Measurements from ENCODE around the gene USP6NL. TPM values are rescaled to one million over a fixed set of nuclear protein-coding genes. Genes with fewer than 3 reads are reported as not detected.
"Not testable (repeated sequence)": the region's sequence is repeated elsewhere in the genome, so short reads cannot be mapped to it uniquely, and the experiment has no call there.

USP6NL gene
- total RNA-seq, 1 donor from 2014 or later, result 11.3 TPM

- DNase-seq (ENCODE audit: low spot score), result no peak
These were observed 90.6 kb downstream of the USP6NL start for GRCh38 chr10:11520892-11521291.

GRCh38 chr10:11517150-11517549 lies 94.3 kb downstream of the USP6NL start:
- no peak for DNase-seq (ENCODE audit: low spot score)

- DNase-seq (ENCODE audit: low spot score), result no peak
These were observed 95.1 kb downstream of the USP6NL start for GRCh38 chr10:11516431-11516746.

GRCh38 chr10:11515596-11516430 lies 95.6 kb downstream of the USP6NL start:
- peak; percentile 71 for DNase-seq (ENCODE audit: low spot score)

- DNase-seq (ENCODE audit: low spot score), result no peak
These were observed 97.7 kb downstream of the USP6NL start for GRCh38 chr10:11513727-11514126.

- no peak for DNase-seq (ENCODE audit: low spot score)
These were observed 98.9 kb downstream of the USP6NL start for GRCh38 chr10:11512596-11512995.

GRCh38 chr10:11511321-11511720 lies 100.1 kb downstream of the USP6NL start:
- no peak for DNase-seq (ENCODE audit: low spot score)

- no peak for DNase-seq (ENCODE audit: low spot score)
These were observed 100.7 kb downstream of the USP6NL start for GRCh38 chr10:11510736-11511135.

- DNase-seq (ENCODE audit: low spot score), result no peak
These were observed 101.2 kb downstream of the USP6NL start for GRCh38 chr10:11510281-11510680.

- DNase-seq (ENCODE audit: low spot score), result no peak
These were observed 102.4 kb downstream of the USP6NL start for GRCh38 chr10:11509036-11509435.

- no peak for DNase-seq (ENCODE audit: low spot score)
These were observed 105.1 kb downstream of the USP6NL start for GRCh38 chr10:11506247-11506789.

GRCh38 chr10:11505639-11506038 lies 105.8 kb downstream of the USP6NL start:
- DNase-seq (ENCODE audit: low spot score), result no peak

- DNase-seq (ENCODE audit: low spot score), result no peak
These were observed 106.7 kb downstream of the USP6NL start for GRCh38 chr10:11504566-11505285.

- no peak for DNase-seq (ENCODE audit: low spot score)
These were observed 109.8 kb downstream of the USP6NL start for GRCh38 chr10:11501600-11501999.

- DNase-seq (ENCODE audit: low spot score), result no peak
These were observed 111.9 kb downstream of the USP6NL start for GRCh38 chr10:11499425-11500071.

GRCh38 chr10:11498399-11498798 lies 113.1 kb downstream of the USP6NL start:
- no peak for DNase-seq (ENCODE audit: low spot score)

- DNase-seq (ENCODE audit: low spot score), result not testable (repeated sequence)
These were observed 116.5 kb downstream of the USP6NL start for GRCh38 chr10:11494923-11495322.

- DNase-seq (ENCODE audit: low spot score), result no peak
These were observed 117.8 kb downstream of the USP6NL start for GRCh38 chr10:11493646-11494045.

GRCh38 chr10:11491087-11491486 lies 120.4 kb downstream of the USP6NL start:
- no peak for DNase-seq (ENCODE audit: low spot score)

GRCh38 chr10:11489591-11489990 lies 121.9 kb downstream of the USP6NL start:
- DNase-seq (ENCODE audit: low spot score), result no peak

GRCh38 chr10:11488126-11488525 lies 123.3 kb downstream of the USP6NL start:
- DNase-seq (ENCODE audit: low spot score), result no peak
